CD8-positive, alpha-beta memory T cell (primary cell): Measurements from ENCODE around the gene C16orf82. TPM values are rescaled to one million over a fixed set of nuclear protein-coding genes. Genes with fewer than 3 reads are reported as not detected.
A peak's percentile ranks its signal among the peaks of the same experiment; 100 is the strongest.

Experiments used
- CTCF ChIA-PET: fragments of 350-600 bp; sonication (Branson Sonifier 250); formaldehyde crosslinking; loops from one replicate; lab custom pipeline; 2021; ENCODE audit warnings: antibody characterized with exemption; lab: Charles Lee
- POLR2A ChIA-PET: fragments of 350-600 bp; sonication (Branson Sonifier 250); formaldehyde crosslinking; loops from one replicate; lab custom pipeline; 2021; ENCODE audit warnings: antibody characterized with exemption; lab: Charles Lee
- DNase-seq, 5 donors: peaks; one replicate each; pipeline versions ENCODE4 v3.0.0 to v3.0.0-alpha.2; 2020 to 2022; ENCODE audit warnings: mixed read lengths in 1 of 5
- H3K27ac ChIP-seq: one replicate; pipeline ENCODE4 v1.7.0; 2013; ENCODE audit warnings: low read depth, mild to moderate bottlenecking, low read length, moderate library complexity
- H3K27me3 ChIP-seq: 2 replicates; pipeline ENCODE4 v1.7.0; 2013; ENCODE audit warnings: low read length, mild to moderate bottlenecking; ENCODE audit not compliant: insufficient read depth, poor library complexity, severe bottlenecking
- H3K36me3 ChIP-seq: 2 replicates; pipeline ENCODE4 v1.7.0; 2013; ENCODE audit warnings: mild to moderate bottlenecking, low read length, moderate library complexity; ENCODE audit not compliant: insufficient read depth
- H3K4me1 ChIP-seq: 2 replicates; pipeline ENCODE4 v1.7.0; 2013; ENCODE audit warnings: mild to moderate bottlenecking, low read length, moderate library complexity; ENCODE audit not compliant: insufficient read depth
- H3K4me3 ChIP-seq: 2 replicates; pipeline ENCODE4 v1.7.0; 2013; ENCODE audit warnings: mild to moderate bottlenecking, low read length
- H3K9me3 ChIP-seq: 2 replicates; pipeline ENCODE4 v1.7.0; 2013; ENCODE audit warnings: mild to moderate bottlenecking, low read length
- H3K27ac Mint-ChIP-seq, 8 donors: one replicate each; pipeline ENCODE4 v1.8.0; 2020 to 2021; ENCODE audit warnings: mixed read lengths in 8 of 8, mild to moderate bottlenecking in 6 of 8, inconsistent platforms in 3 of 8, moderate library complexity in 3 of 8
- H3K27me3 Mint-ChIP-seq, 2 donors: one replicate each; pipeline ENCODE4 v1.8.0; 2020 to 2021; ENCODE audit warnings: mixed read lengths in 2 of 2, mild to moderate bottlenecking in 1 of 2, moderate library complexity in 1 of 2
- H3K36me3 Mint-ChIP-seq, 3 donors: one replicate each; pipeline ENCODE4 v1.8.0; 2020 to 2021; ENCODE audit warnings: mixed read lengths in 3 of 3, inconsistent platforms in 1 of 3, mild to moderate bottlenecking in 1 of 3
- H3K4me1 Mint-ChIP-seq, 3 donors: one replicate each; pipeline ENCODE4 v1.8.0; 2020 to 2021; ENCODE audit warnings: mixed read lengths in 3 of 3, inconsistent platforms in 1 of 3, mild to moderate bottlenecking in 1 of 3
- H3K4me3 Mint-ChIP-seq, 7 donors: one replicate each; pipeline ENCODE4 v1.8.0; 2020 to 2021; ENCODE audit warnings: mixed read lengths in 7 of 7, mild to moderate bottlenecking in 6 of 7, moderate library complexity in 4 of 7, inconsistent platforms in 2 of 7
- H3K9me3 Mint-ChIP-seq, 5 donors: one replicate each; pipeline ENCODE4 v1.8.0; 2020 to 2022; ENCODE audit warnings: mixed read lengths in 5 of 5, mild to moderate bottlenecking in 3 of 5, moderate library complexity in 2 of 5, inconsistent platforms in 1 of 5
- polyA plus RNA-seq: library from polyadenylated mRNA; unstranded; fragments of 300-500 nt; fragmentation: Illumina TruSeq; gene quantifications from one replicate; pipeline ENCODE4 v1.2.3, GENCODE V29; 2021
- total RNA-seq, 2 experiments: library from RNA; stranded (reverse); gene quantifications; one replicate each; pipeline ENCODE4 v1.2.3, GENCODE V29; 2021

Gene C16orf82
- total and polyA plus RNA-seq, 3 experiments from 2014 or later = not detected

- Histone ChIP-seq H3K4me1 (no peaks in the 10 kb centered on the region), H3K27ac (no peak overlapping the region), H3K36me3 (no peaks in the 10 kb centered on the region), H3K9me3 (no peaks in the 10 kb centered on the region), H3K4me3 (no peak overlapping the region), H3K27me3 (no peaks in the 10 kb centered on the region)
- Mint-ChIP-seq H3K9me3 (peaks cover 10 to 30% (median 17%) of the 10 kb centered on the region in 5 donors), H3K4me1 (no peaks in the 10 kb centered on the region), H3K27me3 (peaks cover 12 to 55% of the 10 kb centered on the region in 2 donors), H3K36me3 (peaks cover 0 to 3% (median 0%) of the 10 kb centered on the region in 3 donors), H3K4me3 (no peak overlapping the region), H3K27ac (peak overlapping the region in 1 of 8 donors; percentile 3)
- ChIA-PET POLR2A (no interaction called here), CTCF (interaction anchor here (1.1 kb wide), 1 partner anchor 9 kb away, joined by 4 read pairs; no protein-coding TSS in a partner anchor)
- DNase-seq = no peak
These were observed 51.8 kb downstream of the C16orf82 start for GRCh38 chr16:27118526-27118925.

Other genes starting within 250 kb of the C16orf82 start
- 10 to 100 TPM in 1 of 2 experiments, 1 to 10 TPM in 1; 9.1 to 10.8 TPM for gene KDM8, start 136.6 kb downstream of the C16orf82 start, total RNA-seq
- 5.6 TPM for gene KDM8, start 136.6 kb downstream of the C16orf82 start, polyA plus RNA-seq
- gene NSMCE1, start 201.8 kb downstream of the C16orf82 start, total RNA-seq = 100 to 1,000 TPM; 103 to 114 TPM
- gene NSMCE1, start 201.8 kb downstream of the C16orf82 start, polyA plus RNA-seq = 132 TPM
- gene IL4R, start 247.0 kb downstream of the C16orf82 start, total RNA-seq = 100 to 1,000 TPM; 140 to 142 TPM
- gene IL4R, start 247.0 kb downstream of the C16orf82 start, polyA plus RNA-seq = 41.6 TPM